LNCAP (cell line): Measurements from ENCODE around the gene EFNB2.

Experiments used
- TF ChIP-seq, protein P1 (sequence below): fragments of 450-650 bp; IDR thresholded peaks from 2 replicates; pipeline ENCODE4 v1.5.1; 2017; ENCODE audit warnings: mild to moderate bottlenecking

The EFNB2 gene

DNA sequence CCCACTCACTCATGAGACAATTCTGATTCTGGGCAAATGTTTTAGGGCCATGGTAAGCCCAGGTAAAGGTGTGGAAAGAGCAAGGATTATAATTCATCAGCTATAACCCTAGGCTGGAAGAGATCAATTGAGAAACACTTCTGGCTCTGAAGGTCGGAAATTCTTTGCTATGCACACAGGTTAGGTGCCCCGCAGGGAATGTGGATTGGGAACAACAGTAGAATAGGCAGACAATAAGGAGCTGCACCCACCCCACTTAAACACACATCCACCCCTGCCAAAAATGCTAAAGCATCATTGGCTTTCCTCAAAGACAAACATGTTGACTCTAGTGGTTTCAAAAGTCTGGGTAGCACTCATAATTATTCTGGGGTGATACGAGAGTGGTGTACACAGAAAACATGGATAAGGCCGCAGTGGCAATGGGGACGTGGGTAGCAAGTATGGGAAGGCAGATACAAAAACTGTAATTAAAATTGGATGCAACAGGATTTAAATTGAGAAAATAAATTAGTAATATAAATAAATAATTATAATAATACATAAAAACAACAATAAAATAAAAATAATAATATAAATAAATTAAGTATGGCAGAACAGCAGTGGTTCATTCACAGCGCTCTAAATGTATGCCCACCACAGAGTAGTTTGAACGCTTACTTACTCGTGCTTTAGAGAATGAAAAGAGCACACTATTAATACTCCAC is 8.6 kb downstream of the EFNB2 start:
- TF ChIP-seq, protein P1, sequence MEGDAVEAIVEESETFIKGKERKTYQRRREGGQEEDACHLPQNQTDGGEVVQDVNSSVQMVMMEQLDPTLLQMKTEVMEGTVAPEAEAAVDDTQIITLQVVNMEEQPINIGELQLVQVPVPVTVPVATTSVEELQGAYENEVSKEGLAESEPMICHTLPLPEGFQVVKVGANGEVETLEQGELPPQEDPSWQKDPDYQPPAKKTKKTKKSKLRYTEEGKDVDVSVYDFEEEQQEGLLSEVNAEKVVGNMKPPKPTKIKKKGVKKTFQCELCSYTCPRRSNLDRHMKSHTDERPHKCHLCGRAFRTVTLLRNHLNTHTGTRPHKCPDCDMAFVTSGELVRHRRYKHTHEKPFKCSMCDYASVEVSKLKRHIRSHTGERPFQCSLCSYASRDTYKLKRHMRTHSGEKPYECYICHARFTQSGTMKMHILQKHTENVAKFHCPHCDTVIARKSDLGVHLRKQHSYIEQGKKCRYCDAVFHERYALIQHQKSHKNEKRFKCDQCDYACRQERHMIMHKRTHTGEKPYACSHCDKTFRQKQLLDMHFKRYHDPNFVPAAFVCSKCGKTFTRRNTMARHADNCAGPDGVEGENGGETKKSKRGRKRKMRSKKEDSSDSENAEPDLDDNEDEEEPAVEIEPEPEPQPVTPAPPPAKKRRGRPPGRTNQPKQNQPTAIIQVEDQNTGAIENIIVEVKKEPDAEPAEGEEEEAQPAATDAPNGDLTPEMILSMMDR: no peak

GRCh38 chr13:106525865-106526264 is 9.6 kb downstream of the EFNB2 start:
- TF ChIP-seq, protein P1: no peak

GRCh38 chr13:106524108-106524507 is 11.4 kb downstream of the EFNB2 start:
- TF ChIP-seq, protein P1: no peak

DNA sequence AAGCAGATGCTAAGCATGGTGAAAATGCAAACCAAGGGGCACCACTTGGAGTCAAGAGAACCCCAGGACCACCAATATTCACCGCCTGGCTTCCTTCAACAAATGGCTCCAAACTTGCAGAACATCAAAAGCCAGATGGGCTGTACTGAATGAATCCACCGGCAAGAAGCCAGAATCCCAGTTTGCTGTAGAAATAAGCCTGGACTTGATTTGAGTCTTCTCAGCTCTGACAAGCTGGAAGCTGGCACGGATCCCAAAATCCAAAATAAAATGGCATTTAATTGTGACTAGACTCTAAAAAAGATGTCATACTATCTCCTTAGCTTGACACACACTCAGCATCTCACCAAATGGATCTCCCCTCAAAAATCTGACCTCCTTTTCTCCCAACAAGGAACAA is 11.9 kb downstream of the EFNB2 start:
- TF ChIP-seq, protein P1: no peak

- TF ChIP-seq, protein P1: no peak
Observed at GRCh38 chr13:106522898-106523525, 12.4 kb downstream of the EFNB2 start.

DNA sequence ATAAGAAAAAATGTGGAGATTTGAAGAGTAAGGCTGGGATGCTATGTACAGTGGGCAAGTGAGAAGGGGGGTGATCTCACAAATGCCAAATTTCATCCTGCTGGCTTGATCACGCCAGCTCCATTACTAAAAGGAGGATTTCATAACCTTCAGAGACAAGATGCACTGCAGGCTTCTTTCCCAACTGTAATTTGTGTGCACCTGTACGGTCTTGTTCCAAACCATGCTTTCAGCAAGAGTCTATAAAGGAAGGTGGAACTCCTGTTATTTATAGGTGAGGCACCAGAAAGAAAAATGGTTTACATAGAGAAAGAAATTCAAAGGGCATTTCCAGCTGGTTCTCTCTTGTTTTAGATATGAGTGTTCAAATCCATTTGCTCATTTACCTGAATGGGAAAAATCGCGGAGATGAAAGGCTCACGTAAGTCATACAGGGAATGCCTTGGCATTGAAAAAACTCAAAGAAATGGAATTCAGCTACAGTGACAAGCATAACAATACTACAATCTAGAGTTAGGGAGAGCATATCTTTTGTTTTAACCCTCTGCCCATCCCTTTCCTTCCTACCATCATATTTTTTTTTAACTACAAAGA is 13.3 kb downstream of the EFNB2 start:
- TF ChIP-seq, protein P1: no peak

GRCh38 chr13:106521095-106521799 is 14.2 kb downstream of the EFNB2 start:
- TF ChIP-seq, protein P1: no peak
